B cell (primary cell): ENCODE data around the gene PPP2R5C. TPM values are rescaled to one million over a fixed set of nuclear protein-coding genes. Genes with fewer than 3 reads are reported as not detected.

Experiments used
- ATAC-seq: fragments of 200-7000 bp; cut with Tn5 transposase; one replicate; pipeline ENCODE4 v1.10.0; 2021; ENCODE audit warnings: low read depth, mild to moderate bottlenecking, moderate number of reproducible peaks, moderate library complexity
- CTCF ChIA-PET: fragments of 350-600 bp; sonication (Branson Sonifier 250); formaldehyde crosslinking; loops from one replicate; lab custom pipeline; 2021; ENCODE audit warnings: antibody characterized with exemption, inconsistent platforms; lab: Charles Lee
- POLR2A ChIA-PET: fragments of 350-600 bp; sonication (Branson Sonifier 250); formaldehyde crosslinking; loops from one replicate; lab custom pipeline; 2021; ENCODE audit warnings: antibody characterized with exemption; lab: Charles Lee
- DNase-seq: peaks from one replicate; pipeline ENCODE4 v3.0.0; 2013
- H2AFZ ChIP-seq: 2 replicates; pipeline ENCODE4 v1.6.1; 2012; ENCODE audit warnings: mild to moderate bottlenecking, low read depth, low read length; ENCODE audit not compliant: insufficient read depth, poor library complexity, severe bottlenecking
- H3K27ac ChIP-seq, 2 donors: 1 replicate in 1 of 2; 2 replicates in 1 of 2; pipeline ENCODE4 v1.5.1; 2012 to 2013; ENCODE audit warnings: low read length in 2 of 2, mild to moderate bottlenecking in 2 of 2, moderate library complexity in 1 of 2
- H3K27me3 ChIP-seq, 4 experiments: fragments of 200-600 bp in 1 of 4; sonication (generic) in 1 of 4; replicated peaks in 1 of 4; 1 replicate in 2 of 4; 2 replicates in 2 of 4; pipeline versions ENCODE4 v1.6.1 to v1.7.0; 2013 to 2016; ENCODE audit warnings: low read length in 3 of 4, mild to moderate bottlenecking in 2 of 4, mixed read lengths in 1 of 4, moderate library complexity in 1 of 4; ENCODE audit not compliant: insufficient read depth in 4 of 4, control insufficient read depth in 3 of 4; ENCODE audit errors: control extremely low read depth in 1 of 4
- H3K36me3 ChIP-seq, 2 experiments: replicated peaks in 1 of 2; 1 replicate in 1 of 2; 2 replicates in 1 of 2; pipeline versions ENCODE4 v1.6.1 to v1.7.1; 2013; ENCODE audit warnings: low read length in 1 of 2; ENCODE audit not compliant: insufficient read depth in 2 of 2, control insufficient read depth in 1 of 2; ENCODE audit errors: control extremely low read depth in 1 of 2, extremely low read depth in 1 of 2
- H3K4me1 ChIP-seq, 2 donors: fragments of 200-600 bp in 1 of 2; sonication (generic) in 1 of 2; 1 replicate in 1 of 2; 2 replicates in 1 of 2; pipeline versions ENCODE4 v1.5.1 to v1.6.1; 2013 to 2017; ENCODE audit warnings: low read length in 2 of 2; ENCODE audit not compliant: control insufficient read depth in 2 of 2, insufficient read depth in 2 of 2
- H3K4me2 ChIP-seq: replicated peaks from 2 replicates; pipeline ENCODE3; 2012; ENCODE audit warnings: mild to moderate bottlenecking, low read depth, low read length; ENCODE audit not compliant: poor library complexity, severe bottlenecking
- H3K4me3 ChIP-seq, 5 experiments: fragments of 200-600 bp in 1 of 5; sonication (generic) in 1 of 5; 1 replicate in 3 of 5; 2 replicates in 2 of 5; pipeline versions ENCODE4 v1.5.1 to v1.7.0; 2011 to 2016; ENCODE audit warnings: low read length in 4 of 5, mild to moderate bottlenecking in 4 of 5, low read depth in 2 of 5, control low read depth in 1 of 5, moderate library complexity in 1 of 5; ENCODE audit not compliant: insufficient read depth in 1 of 5; ENCODE audit errors: control extremely low read depth in 1 of 5, extremely low read depth in 1 of 5
- H3K79me2 ChIP-seq: fragments of 200-600 bp; sonication (generic); one replicate; pipeline ENCODE4 v1.6.0; 2016; ENCODE audit warnings: low read length; ENCODE audit not compliant: control insufficient read depth, insufficient read depth
- H3K9ac ChIP-seq: fragments of 200-600 bp; sonication (generic); 2 replicates; pipeline ENCODE4 v1.6.1; 2017; ENCODE audit warnings: mild to moderate bottlenecking, low read length, moderate library complexity
- H3K9me3 ChIP-seq, 3 donors: one replicate each; pipeline versions ENCODE4 v1.6.1 to v1.7.1; 2013; ENCODE audit warnings: low read length in 2 of 3; ENCODE audit not compliant: control insufficient read depth in 2 of 3, insufficient read depth in 1 of 3; ENCODE audit errors: control extremely low read depth in 1 of 3
- H4K20me1 ChIP-seq: 2 replicates; pipeline ENCODE4 v1.6.0; 2012; ENCODE audit warnings: mild to moderate bottlenecking, low read length; ENCODE audit not compliant: insufficient read depth, control insufficient read depth, poor library complexity, severe bottlenecking
- H3K27ac Mint-ChIP-seq: one replicate; pipeline ENCODE4 v1.8.0; 2021; ENCODE audit warnings: mixed read lengths
- H3K27me3 Mint-ChIP-seq: one replicate; pipeline ENCODE4 v1.8.0; 2021; ENCODE audit warnings: mixed read lengths
- H3K4me1 Mint-ChIP-seq: one replicate; pipeline ENCODE4 v1.8.0; 2021; ENCODE audit warnings: mixed read lengths
- H3K4me3 Mint-ChIP-seq: one replicate; pipeline ENCODE4 v1.8.0; 2021; ENCODE audit warnings: mixed read lengths
- H3K9me3 Mint-ChIP-seq: one replicate; pipeline ENCODE4 v1.8.0; 2022; ENCODE audit warnings: mixed read lengths; ENCODE audit not compliant: insufficient read depth
- EZH2 ChIP-seq: IDR thresholded peaks from 2 replicates; pipeline ENCODE4 v1.6.1; 2012; ENCODE audit warnings: borderline replicate concordance, low read depth, mild to moderate bottlenecking, moderate library complexity, low read length; ENCODE audit not compliant: insufficient read depth, poor library complexity, severe bottlenecking
- WGBS: methylation state at CpG from one replicate; pipeline ENCODE4 v1.1.5; 2013; ENCODE audit warnings: missing lambda C conversion rate; ENCODE audit not compliant: insufficient coverage; 5-methylcytosine and 5-hydroxymethylcytosine counted together
- intact Hi-C: fragments of 100-400 bp; cut with micrococcal nuclease; formaldehyde crosslinking; loops from one replicate; pipeline ENCODE4 v1.10.0; 2022
- polyA plus RNA-seq: library from polyadenylated mRNA; depleted of rRNA; stranded (reverse); fragments of >200 nt; gene quantifications from 2 replicates; pipeline ENCODE4 v1.2.3, GENCODE V29; 2012
- total RNA-seq, 2 donors: library from RNA; stranded (reverse); fragments of 120-200 nt in 1 of 2; gene quantifications; 1 replicate in 1 of 2; 2 replicates in 1 of 2; pipeline versions ENCODE4 v1.2.3 to v1.2.4, GENCODE V29; 2013 to 2022
- TF ChIP-seq, protein P1 (sequence below): fragments of 200-600 bp; IDR thresholded peaks from one replicate; pipeline ENCODE4 v1.8.0; 2022; ENCODE audit warnings: antibody characterized with exemption, mild to moderate bottlenecking

PPP2R5C gene
- total and polyA plus RNA-seq, 2 donors (not counting 1 experiment from before 2014, with no cell fraction given): 91.7 to 330 TPM

DNA sequence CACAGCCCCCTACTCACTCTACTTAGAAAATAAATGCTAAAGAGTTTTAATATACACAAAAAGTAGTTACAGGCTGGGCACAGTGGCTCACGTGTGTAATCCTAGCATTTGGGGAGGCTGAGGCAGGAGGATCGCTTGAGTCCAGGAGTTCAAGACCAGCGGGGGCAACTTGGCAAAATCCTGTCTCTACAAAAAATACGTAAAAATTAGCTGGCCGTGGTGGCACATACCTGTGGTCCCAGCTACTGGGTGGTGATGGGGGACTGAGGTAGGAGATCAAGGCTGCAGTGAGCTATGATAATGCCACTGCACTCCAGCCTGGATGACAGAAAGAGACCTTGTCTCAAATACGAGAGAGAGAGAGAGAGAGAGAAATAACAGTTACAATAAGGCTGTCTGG, 193.0 kb downstream of the PPP2R5C start:
- Histone ChIP-seq H3K27me3 (no peaks in the 10 kb centered on the region), H3K4me1 (peaks cover 0 to under 1% of the 10 kb centered on the region in 2 donors), H3K4me3 (no peak overlapping the region), H3K9ac (no peak overlapping the region), H3K36me3 (no peaks in the 10 kb centered on the region), H3K9me3 (no peaks in the 10 kb centered on the region), H3K27ac (no peak overlapping the region), H2AFZ (no peak overlapping the region), H3K79me2 (peaks cover 6% of the 10 kb centered on the region), H3K4me2 (no peak overlapping the region), H4K20me1 (no peaks in the 10 kb centered on the region)
- TF ChIP-seq EZH2: no peak
- TF ChIP-seq, protein P1, sequence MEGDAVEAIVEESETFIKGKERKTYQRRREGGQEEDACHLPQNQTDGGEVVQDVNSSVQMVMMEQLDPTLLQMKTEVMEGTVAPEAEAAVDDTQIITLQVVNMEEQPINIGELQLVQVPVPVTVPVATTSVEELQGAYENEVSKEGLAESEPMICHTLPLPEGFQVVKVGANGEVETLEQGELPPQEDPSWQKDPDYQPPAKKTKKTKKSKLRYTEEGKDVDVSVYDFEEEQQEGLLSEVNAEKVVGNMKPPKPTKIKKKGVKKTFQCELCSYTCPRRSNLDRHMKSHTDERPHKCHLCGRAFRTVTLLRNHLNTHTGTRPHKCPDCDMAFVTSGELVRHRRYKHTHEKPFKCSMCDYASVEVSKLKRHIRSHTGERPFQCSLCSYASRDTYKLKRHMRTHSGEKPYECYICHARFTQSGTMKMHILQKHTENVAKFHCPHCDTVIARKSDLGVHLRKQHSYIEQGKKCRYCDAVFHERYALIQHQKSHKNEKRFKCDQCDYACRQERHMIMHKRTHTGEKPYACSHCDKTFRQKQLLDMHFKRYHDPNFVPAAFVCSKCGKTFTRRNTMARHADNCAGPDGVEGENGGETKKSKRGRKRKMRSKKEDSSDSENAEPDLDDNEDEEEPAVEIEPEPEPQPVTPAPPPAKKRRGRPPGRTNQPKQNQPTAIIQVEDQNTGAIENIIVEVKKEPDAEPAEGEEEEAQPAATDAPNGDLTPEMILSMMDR: no peak
- H3K27ac Mint-ChIP-seq: no peak overlapping the region
- ChIA-PET CTCF (interaction anchor here (1.2 to 1.4 kb wide), 2 partner anchors 38 to 247 kb away, joined by 4 read pairs; no protein-coding TSS in a partner anchor), POLR2A (no interaction called here)
- peaks cover under 1% of the 10 kb centered on the region for H3K4me1 Mint-ChIP-seq
- DNase-seq: no peak
- H3K4me3 Mint-ChIP-seq: no peak overlapping the region
- no peak for ATAC-seq
- 97% methylated on average over 5 of the region's 6 CpGs for WGBS
- intact Hi-C loops: no loop called here
- H3K27me3 Mint-ChIP-seq: no peaks in the 10 kb centered on the region
- H3K9me3 Mint-ChIP-seq: no peaks in the 10 kb centered on the region

DNA sequence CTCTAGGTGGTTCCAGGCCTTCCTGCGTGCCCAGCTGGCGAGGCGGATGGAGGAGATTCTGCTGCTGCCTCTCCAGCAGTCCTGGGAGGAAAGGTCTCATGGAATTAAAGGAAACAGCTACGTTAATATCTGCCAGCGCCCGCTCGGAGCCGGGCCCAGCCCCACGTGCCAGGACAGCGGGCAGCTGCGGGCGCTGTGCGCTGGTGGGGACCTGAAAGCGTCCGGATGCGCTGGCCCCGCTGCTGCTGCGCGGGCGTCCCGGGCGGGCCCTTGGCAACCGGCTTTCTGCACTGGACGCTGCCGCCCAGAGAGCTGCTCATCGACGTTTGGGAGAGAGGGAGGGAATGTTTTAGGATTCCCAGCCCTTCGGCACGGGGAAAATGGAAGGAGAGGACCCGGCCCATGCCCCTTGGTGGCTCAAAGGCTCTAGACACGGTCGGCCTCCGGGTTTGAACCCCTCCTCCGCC, 194.2 kb downstream of the PPP2R5C start:
- Histone ChIP-seq H3K4me3 (no peak overlapping the region), H3K9me3 (no peaks in the 10 kb centered on the region), H3K4me1 (no peaks in the 10 kb centered on the region), H3K4me2 (no peak overlapping the region), H2AFZ (no peak overlapping the region), H3K79me2 (peaks cover 6% of the 10 kb centered on the region), H3K9ac (no peak overlapping the region), H3K27ac (no peak overlapping the region), H4K20me1 (no peaks in the 10 kb centered on the region), H3K36me3 (no peaks in the 10 kb centered on the region), H3K27me3 (no peaks in the 10 kb centered on the region)
- WGBS: 92% methylated on average over 31 of the region's 34 CpGs
- Mint-ChIP-seq H3K9me3 (no peaks in the 10 kb centered on the region), H3K4me3 (no peak overlapping the region), H3K4me1 (peaks cover 5% of the 10 kb centered on the region), H3K27ac (no peak overlapping the region), H3K27me3 (no peaks in the 10 kb centered on the region)
- intact Hi-C loops: no loop called here
- ChIA-PET POLR2A (no interaction called here), CTCF (no interaction called here)
- TF ChIP-seq, protein P1: no peak
- TF ChIP-seq EZH2: no peak
- ATAC-seq: no peak
- DNase-seq: no peak
